ENCODE results near the gene SGPP1.
"Not testable (repeated sequence)": the region's sequence is repeated elsewhere in the genome, so short reads cannot be mapped to it uniquely, and the experiment has no call there.

The SGPP1 gene, protein sequence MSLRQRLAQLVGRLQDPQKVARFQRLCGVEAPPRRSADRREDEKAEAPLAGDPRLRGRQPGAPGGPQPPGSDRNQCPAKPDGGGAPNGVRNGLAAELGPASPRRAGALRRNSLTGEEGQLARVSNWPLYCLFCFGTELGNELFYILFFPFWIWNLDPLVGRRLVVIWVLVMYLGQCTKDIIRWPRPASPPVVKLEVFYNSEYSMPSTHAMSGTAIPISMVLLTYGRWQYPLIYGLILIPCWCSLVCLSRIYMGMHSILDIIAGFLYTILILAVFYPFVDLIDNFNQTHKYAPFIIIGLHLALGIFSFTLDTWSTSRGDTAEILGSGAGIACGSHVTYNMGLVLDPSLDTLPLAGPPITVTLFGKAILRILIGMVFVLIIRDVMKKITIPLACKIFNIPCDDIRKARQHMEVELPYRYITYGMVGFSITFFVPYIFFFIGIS

DNA sequence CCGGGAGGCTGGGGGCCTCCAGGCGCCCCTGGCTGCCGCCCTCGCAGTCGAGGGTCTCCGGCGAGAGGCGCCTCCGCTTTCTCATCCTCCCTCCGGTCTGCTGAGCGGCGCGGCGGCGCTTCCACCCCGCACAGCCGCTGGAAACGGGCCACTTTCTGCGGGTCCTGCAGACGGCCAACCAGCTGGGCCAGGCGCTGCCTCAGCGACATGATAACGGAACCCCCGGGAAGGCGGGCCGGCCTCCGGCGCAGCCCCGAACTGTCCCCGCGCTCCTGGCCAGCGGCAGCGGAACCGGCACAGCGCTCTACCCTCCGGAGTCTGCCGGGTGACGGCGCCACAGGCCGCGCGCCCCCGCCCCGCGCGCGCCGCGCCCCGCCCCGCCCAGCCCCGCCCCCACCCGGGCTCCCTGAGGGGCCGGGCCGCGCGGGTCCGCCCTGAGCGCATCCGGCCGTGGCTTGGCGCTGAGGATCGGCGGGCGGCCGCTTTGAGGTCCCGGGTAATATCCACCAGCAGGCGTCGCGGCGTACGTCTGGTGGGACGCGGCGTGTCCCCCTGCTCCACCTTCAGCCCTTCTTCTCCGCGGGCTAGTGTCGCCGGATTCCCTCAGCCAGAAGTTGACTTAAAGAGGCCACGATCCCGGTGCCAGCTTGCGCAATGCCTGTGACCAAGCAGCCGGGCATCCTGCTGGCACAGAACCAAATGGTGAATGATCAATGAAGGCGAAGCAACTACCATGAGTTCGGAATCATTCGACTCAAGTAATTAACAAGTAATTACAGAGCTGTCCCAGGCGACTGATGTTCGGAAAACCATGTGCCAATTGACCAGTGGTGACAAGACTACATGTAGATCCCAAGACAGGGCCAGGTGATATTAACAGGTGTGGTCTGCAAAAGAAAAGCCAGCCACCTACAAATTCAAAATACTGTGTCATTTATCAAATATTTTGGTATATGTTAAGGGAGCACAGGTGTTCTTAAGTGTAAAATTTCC, at the start of gene SGPP1:
SGPP1 (minus strand) TSS at position 330 of the 993 bp plus-strand sequence; CDS start at position 209, 121 bp downstream.
- DNase-seq = peak; percentile 86

DNA sequence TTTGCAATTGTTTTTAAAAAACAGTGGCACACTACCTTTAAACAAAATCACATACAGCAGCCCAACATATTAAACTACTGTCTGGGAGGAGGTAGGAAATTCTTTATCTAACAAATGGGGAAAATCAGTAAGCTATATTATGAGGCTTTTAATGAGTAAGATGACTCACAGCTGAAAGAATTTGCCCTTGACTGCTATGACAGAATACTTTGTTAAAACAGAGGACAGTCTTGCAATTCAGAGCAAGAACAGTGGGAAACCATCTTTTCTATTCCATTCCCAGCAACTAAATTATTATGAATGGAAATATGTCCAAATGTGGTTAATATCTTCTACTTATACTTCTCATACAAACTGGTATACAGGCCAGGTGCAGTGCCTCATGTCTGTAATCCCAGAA, 49.2 kb upstream of the SGPP1 start:
- no peak for DNase-seq

DNA sequence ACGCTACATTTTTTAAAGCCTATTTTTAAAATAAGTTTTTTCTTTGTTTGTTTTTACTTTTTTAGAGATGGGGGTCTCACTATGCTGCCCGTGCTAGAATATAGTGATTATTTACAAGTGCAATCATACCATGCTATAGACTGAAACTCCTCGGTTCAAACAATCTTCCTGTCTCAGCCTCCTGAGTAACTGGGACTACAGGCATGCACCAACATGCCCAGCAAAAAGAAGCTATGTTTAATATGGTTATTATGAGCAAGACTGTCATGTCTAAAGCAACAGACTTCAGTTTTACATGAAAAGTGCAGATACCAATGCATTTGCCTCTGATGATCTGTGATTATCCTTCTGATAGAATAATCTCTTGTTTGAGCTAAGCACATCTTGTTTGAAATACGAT, 45.6 kb upstream of the SGPP1 start:
- no peak for DNase-seq

DNA sequence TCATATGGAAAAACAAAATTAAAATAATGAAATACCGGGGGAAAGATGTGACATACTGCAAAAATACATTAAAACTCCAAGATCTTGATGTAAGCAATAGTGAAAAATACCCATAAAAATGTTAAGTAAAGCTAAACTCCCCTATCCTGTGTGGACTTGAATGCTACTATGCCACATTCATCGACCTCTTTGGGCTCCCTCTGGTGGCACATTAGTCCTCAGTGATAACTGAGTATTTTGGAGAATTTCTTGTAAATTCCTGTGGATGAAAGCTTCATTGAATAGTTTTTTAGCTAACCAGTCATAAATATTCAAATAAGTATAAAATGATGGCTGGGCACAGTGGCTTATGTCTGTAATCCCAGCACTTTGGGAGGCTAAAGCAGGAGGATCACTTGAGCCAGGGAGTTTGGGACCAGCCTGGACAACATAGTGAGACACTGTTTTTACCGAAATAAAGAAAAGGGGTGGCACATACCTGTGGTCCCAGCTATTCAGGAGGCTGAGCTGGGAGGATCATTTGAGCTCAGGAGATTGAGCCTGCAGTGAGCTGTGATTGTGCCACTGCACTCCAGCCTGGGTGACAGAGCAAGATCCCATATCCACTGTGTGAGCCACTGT, 42.4 kb upstream of the SGPP1 start:
- no peak for DNase-seq

DNA sequence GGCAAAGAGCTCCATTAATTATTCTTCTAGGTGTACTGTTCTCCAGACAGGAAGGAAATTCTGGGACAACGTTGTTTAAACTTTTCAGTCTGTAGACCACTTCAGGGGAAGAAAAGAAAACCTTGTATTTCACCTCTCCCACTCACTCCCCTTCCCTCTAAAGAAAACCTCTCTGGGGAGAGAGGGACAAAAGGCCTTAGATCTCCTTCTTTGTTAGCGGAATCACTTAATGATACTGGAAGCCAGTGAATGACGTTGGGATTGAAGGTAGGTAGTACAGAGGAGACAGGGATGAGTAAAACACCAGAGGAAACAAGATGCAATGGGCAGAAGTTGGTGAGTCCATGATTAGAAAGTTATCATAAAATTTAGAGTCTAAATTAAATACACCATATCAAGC, 38.7 kb upstream of the SGPP1 start:
- DNase-seq = no peak

DNA sequence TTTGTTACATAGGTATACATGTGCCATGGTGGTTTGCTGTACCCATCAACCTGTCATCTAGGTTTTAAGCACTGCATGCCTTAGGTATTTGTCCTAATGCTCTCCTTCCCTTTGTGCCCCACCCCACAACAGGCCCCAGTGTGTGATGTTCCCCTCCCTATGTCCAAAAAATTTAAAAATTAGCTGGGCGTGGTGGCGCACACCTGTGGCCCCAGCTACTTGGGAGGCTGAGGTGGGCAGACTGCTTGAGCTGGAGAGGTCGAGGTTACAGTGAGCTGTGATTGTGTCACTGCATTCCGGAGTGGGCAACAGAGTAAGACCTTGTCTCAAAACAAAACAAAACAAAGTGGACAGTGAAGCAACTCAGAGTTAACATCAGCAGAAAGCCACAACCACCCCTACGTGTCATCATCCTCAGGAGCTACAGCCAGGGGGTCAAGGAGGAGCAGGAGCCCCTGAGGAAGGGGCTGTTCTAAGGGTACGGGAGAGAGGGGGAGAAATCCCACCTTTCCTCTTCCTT, 36.8 kb upstream of the SGPP1 start:
- no peak for DNase-seq

DNA sequence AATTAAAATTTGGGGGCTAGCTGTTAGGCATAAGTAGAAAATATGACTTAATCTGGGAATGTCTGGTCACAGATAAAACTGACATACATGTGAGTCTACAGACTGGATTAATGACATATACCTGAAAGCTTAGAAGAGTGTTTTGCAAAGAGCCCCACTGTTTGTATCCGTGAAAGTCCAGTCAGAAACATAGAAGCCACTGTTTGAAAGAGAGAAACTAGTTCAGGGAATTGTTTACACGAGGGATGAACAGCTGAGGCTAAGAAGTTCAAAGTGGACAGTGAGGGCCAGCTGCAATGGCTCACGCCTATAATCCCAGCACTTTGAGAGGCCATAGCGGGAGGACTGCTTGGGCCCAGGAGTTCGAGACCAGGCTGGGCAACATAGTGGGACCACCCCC, 36.2 kb upstream of the SGPP1 start:
- no peak for DNase-seq

DNA sequence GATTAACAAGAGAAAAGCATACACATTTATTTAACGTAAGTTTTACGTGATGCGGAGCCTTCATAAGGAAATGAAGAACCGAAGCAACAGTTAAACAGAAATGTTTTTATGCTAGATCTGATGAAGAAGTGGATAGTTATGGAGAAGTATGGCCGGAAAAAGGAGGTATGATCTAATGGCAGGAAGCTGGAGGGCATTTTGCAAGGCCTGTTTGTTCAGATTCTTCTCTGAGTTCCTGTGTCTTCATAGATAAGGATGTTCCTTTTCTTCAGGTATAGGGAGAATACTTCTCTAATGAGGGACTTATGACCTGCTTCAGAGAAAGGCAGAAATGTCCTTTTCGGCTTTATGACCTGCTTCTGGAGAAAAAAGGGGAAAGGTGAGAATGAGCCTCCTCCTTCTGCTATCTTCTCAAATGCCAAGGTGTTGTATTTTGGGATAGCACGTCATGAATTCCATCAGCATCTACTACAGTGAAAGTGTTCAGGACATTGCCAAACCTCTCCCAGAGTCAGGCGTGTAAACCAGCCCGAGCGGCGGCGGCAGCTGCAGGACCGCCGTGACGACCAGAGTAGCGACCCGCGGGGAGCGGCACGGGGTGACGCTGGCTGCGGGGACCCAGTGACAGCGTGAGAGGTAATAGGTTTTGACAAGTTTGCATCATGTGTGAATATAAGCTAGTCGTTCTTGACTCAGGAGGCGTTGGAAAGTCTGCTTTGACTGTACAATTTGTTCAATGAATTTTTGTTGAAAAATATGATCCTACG, 33.7 kb upstream of the SGPP1 start:
- no peak for DNase-seq

DNA sequence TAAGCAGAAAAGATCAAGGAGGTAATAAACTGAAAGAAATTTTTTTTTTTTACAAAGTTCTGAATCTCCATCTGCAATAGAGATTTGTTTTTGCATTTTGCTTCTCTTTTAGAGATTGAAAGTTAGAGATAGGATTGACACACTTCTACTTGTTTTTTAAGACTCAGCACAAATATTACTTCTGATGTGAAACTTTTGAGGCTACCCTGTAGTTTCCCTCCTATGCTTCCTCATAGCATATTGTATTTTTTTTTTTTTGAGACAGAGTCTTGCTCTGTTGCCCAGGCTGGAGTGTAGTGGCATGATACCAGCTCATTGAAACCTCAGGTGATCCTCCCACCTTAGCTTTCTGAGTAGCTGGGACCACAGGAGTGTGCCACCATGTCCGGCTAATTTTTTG, 32.1 kb upstream of the SGPP1 start:
- DNase-seq = no peak

DNA sequence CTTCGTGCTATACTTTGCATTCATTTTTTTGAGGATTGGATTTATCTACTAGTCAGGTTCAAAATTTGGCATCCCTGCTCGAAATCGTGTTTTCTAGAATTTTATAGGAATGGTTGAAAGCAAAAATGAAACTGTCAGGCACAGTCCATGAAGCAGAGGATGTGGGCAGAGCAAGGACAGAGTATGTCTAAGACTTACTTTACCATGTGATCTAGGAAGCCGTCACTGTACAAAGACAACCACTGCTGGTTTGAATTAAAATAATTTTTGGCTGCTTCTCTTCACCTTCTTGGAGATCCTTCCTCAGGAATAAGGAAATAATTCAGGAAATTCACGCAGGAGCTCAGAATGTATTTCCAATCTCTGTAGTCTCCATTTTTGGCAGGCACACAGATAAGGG, 31.6 kb upstream of the SGPP1 start:
- no peak for DNase-seq

DNA sequence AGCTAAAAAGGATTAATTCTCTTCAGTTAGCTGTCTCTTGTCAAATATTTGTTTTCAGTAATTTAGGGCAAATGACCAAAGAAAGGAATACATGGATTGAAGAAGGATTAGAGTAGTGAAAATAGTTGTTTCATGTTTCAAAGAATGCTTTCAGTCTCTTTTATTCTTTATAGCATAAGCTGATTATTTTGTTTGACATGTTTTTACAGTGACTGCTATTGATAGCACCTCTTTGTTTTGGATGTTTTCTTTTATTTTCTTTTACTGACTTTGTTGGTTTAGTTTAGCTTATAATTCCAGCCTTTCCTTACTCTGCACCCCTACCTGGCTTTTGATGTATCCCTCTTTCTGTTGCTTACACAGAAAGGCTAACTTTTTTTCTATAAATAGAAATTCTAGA, 29.3 kb upstream of the SGPP1 start:
- no peak for DNase-seq

DNA sequence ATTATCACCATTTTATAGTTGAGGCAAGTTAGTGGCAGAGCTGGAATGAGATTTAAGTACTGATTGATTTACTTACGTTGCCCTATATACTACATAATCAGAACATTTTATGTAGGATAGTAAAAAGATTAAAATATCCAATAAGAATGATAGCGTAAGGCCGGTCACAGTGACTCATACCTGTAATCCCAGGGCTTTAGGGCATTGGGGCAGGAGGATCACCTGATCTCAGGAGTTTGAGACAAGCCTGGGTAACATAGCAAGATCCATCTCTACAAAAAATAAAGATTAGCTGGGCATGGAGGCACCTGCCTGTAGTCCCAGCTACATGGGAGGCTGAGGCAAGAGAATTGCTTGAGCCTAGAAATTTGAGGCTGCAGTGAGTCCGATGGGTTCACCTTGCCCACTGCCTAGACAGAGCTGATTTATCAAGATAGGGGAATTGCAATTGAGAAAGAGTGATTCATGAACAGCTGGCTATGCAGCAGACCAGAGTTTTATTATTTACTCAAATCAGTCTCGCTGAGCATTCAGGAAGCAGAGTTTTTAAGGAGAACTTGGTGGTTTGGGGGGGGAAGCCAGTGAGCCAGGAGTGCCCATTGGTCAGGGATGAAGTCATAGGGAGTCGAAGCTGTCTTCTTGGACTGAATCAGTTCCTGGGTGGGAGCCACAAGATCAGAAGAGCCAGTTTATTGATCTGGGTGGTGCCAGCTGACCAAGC, 24.7 kb upstream of the SGPP1 start:
- no peak for DNase-seq

DNA sequence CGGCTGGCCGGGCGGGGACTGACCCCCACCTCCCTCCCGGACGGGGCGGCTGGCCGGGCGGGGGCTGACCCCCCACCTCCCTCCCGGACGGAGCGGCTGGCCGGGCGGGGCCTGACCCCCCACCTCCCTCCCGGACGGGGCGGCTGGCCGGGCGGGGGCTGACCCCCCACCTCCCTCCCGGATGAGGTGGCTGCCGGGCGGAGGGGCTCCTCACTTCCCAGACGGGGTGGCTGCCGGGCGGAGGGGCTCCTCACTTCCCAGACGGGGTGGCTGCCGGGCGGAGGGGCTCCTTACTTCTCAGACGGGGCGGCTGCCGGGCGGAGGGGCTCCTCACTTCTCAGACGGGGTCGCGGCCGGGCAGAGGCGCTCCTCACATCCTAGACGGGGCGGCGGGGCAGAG, 23.2 kb upstream of the SGPP1 start:
- not testable (repeated sequence) for DNase-seq

DNA sequence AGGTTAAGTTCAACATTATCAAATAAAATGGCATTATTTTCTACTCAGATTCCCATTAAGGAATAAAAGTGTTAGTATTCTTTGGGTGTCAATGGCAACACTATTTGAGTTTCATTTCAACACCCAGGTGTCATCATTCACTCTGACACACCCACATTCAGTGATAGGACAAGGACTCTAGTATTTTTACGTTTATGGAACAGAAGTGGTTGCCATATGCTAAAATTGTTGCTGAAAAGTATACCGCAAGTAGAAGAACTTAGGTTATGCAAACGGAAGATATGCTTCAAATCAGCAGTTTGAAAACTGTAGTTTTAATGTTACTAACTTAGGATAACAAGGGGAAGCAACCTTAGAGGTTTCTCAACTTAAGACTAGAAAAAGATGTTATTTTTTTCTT, 20.0 kb upstream of the SGPP1 start:
- DNase-seq = no peak

DNA sequence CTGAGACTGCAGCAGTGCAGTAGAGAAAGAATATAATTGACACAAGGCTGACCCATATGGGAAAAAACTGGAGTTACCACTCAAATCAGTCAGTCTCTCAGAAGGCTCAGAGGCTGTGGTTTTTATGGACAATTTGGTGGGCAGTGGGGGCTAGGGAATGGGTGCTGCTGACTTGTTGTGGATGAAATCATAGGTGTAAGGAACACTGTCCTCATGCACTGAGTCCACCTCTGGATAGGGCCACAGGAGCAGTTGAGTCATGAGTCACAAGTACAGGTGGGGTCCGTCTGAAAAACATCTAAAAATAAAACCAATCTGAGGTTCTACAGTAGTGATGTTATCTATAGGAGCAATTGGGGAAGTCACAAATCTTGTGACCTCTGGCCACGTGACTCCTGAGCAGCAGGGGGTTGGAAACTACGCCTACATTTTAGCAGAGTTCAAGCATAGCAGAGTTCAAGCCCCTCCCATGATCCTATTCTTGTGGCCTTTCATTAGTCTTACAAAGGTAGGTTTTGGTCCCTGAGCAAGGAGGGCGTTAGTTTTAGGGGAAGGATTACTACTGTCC, 18.1 kb upstream of the SGPP1 start:
- no peak for DNase-seq

DNA sequence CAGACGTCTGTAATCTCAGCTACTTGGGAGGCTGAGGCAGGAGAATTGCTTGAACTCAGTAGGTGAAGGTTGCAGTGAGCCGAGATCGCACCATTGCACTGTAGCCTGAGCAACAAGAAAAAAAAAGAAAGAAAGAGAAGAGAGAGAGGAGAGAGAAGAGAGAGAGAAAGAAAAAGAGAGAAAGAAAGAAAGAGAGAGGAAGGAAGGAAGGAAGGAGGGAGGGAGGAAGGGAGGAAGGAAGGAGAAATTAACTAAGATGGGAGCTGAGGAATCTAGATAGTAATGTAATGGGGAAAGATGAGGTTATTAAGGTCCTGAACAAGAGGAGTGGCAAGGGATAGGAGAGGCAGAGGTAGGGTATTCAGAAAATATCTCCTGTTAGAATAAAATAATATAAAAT, 17.4 kb upstream of the SGPP1 start:
- DNase-seq = no peak

DNA sequence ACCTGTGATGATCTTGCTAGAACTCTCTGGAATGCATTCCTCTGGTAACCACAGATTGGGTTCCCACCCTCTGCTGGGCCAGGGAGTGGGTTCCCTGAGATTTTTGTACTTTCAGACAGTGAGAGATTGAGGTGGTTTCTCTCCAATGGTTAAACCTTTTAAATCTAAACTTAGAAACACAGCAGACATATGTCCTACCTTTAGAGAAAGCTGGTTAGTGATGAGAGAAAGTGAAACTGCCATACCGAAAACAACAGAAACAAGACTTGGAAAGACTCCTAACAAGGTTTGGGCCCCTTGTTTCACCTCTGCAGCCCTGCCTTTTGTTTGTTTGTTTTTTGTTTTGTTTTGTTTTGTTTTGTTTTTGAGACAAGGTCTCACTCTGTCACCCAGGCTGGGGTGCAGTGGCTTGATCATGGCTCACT, 9.7 kb upstream of the SGPP1 start:
- DNase-seq = no peak

DNA sequence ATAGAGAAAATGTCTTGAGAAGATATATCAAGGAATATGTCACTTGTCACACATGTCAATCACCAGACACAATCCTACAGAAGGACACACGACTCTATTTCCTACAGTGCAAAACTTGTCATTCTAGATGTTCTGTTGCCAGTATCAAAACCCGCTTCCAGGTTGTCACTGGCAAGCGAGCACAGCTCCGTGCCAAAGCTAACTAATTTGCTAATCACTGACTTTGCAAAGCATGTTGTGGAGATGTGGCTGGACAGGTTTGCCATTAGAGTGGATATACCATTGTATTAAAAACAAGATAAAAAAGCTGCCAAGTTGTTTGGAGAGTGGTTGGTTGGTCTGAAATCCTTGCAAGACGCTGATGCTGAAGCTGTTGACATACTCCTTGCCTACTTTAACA, 7.9 kb upstream of the SGPP1 start:
- DNase-seq = no peak

DNA sequence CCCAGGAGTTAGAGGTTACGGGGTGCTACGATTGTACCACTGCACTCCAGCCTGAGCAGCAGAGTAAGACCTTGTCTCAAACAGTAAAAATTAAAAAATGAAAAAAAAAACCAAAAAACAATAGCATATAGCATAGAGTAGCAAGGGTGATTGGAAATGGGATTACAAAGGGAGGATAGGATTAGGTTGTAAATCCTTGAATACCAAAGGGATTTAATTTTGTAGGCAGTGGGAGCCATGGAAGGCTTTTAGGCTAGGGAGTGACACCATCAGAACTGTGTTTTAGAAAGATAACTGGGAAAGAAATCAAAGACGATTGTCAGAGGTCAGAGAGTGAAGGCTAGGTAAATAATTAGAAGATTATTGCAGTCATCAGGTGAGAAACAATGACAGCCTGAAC, 2.8 kb upstream of the SGPP1 start:
- DNase-seq = no peak

DNA sequence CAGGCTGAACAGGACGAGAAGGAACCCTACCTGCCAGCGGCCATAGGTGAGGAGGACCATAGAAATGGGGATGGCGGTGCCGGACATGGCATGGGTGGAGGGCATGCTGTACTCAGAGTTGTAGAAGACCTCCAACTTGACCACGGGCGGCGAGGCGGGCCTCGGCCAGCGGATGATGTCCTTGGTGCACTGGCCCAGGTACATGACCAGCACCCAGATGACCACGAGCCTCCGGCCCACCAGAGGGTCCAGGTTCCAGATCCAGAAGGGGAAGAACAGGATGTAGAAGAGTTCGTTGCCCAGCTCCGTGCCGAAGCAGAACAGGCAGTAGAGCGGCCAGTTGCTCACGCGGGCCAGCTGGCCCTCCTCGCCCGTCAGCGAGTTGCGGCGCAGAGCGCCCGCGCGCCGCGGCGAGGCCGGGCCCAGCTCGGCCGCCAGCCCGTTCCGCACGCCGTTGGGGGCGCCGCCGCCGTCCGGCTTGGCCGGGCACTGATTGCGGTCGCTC, 582 bp downstream of the SGPP1 start:
- DNase-seq = peak; percentile 53

DNA sequence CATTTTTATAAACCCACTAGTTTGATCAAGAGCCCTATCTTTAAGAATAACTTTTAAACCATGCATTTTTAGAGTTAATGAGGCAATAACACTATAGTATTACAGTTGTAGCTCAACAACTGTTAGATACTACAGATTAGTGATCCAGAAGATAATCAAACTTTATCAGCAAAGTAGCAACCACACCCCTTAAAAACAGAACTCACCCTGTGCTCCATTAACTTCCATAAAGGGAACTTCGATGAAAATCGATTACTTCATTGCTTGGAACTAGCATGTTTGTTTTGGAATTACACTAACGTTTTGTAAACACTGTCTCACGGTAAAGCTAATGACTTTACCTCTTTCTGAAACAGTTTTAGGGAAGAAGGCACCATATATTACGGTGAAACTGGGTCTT, 1.4 kb downstream of the SGPP1 start:
- no peak for DNase-seq

Measured in 8988T (cell line).